ENCODE measurements around the gene PLEKHA7. TPM values are rescaled to one million over a fixed set of nuclear protein-coding genes. Genes with fewer than 3 reads are reported as not detected.
"Not testable (repeated sequence)": the region's sequence is repeated elsewhere in the genome, so short reads cannot be mapped to it uniquely, and the experiment has no call there.

The PLEKHA7 gene
- polyA plus RNA-seq, 6 donors from 2014 or later = 0.15 to 0.16 TPM; not detected in 4

DNA sequence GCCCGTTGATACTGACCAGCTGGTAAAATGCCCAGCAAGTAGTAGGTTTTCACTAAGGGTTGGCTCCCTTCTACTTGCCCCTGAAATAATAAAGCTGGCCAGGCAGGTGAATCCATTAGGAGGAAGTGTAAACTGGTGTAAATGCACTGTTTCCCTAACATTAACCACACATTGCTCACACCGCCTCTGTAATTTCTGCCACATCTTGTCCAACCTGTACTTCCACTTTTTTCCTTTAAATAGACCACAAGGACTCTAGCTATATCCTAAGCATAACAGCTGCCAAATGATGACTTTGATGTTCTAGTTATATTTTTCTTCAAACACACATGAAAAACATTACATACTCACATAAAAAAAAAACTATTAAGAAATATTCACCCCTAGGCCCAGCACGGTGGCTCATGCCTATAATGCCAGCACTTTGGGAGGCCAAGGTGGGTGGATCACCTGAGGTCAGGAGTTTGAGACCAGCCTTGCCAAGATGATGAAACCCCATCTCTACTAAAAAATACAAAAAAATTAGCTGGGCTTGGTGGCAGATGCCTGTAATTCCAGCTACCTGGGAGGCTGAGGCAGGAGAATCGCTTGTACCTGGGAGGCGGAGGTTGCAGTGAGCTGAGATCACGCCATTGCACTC is 95.6 kb downstream of the PLEKHA7 start:
- H3K4me1 Mint-ChIP-seq, H3K4me3 Mint-ChIP-seq, DNase-seq: not testable (repeated sequence)

DNA sequence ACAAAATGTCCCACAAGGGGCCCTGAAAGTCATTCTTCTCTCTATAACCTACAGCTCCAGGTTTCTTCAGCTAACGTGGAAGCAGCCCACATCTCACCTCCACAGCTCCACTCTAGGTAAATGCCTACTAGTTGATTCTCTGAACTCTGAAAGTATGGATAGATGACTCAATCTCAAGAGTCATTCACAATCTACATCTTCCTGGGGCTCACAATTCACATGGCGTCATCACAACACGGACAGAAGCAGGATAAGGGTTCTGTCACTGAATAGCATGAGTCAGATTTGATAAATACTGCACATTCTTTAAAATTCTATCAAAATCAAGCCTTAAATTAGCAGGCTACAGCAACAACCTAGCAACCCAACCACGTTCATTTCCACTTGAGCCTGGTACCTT is 96.3 kb downstream of the PLEKHA7 start:
- peaks cover 0 to 1% (median 0%) of the 10 kb centered on the region in 3 donors for H3K4me1 Mint-ChIP-seq
- no peak overlapping the region for H3K27ac Mint-ChIP-seq
- no peak overlapping the region for H3K4me3 Mint-ChIP-seq
- ATAC-seq (ENCODE audit: low read depth in 2 of 2) = no peak
- no peak for DNase-seq
- peaks cover 0 to 5% (median 0%) of the 10 kb centered on the region in 7 donors for H3K9me3 Mint-ChIP-seq
- H3K27me3 Mint-ChIP-seq = peaks cover 6 to 10% (median 6%) of the 10 kb centered on the region in 3 donors
- no peaks in the 10 kb centered on the region for H3K36me3 Mint-ChIP-seq

More for the DNA sequence above, 95.6 kb downstream of the PLEKHA7 start:
- H3K27ac Mint-ChIP-seq; H3K9me3 Mint-ChIP-seq; H3K36me3 Mint-ChIP-seq; ATAC-seq (ENCODE audit: low read depth in 2 of 2): not testable (repeated sequence)
- peaks cover 6 to 15% (median 14%) of the 10 kb centered on the region in 3 donors for H3K27me3 Mint-ChIP-seq

DNA sequence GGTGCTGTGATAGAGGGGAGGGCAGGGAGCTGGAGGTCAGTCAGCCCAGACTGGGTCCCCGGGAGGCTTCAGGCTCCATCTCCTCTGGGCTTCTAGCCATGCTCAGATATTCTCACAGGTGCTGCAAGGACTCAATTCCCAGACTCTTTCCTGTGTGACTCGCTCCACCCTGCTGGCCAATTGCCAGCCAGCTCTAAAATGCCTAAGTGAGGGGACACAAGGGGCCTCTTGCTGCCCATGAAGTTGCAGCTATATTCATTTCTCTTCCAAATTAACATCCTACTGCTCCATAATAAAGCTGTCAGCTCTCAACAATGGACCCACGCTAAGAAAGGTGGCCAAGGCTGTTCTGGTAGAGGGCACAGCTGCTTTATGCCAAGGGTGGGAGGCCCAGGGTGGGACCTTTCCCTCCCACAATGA is 101.5 kb downstream of the PLEKHA7 start:
- Mint-ChIP-seq H3K4me3 (no peak overlapping the region), H3K27me3 (no peaks in the 10 kb centered on the region), H3K4me1 (peaks cover 0 to 6% (median 0%) of the 10 kb centered on the region in 3 donors), H3K27ac (no peak overlapping the region), H3K9me3 (peaks cover 0 to 5% (median 0%) of the 10 kb centered on the region in 7 donors), H3K36me3 (no peaks in the 10 kb centered on the region)
- no peak for ATAC-seq (ENCODE audit: low read depth in 2 of 2)
- DNase-seq = no peak

DNA sequence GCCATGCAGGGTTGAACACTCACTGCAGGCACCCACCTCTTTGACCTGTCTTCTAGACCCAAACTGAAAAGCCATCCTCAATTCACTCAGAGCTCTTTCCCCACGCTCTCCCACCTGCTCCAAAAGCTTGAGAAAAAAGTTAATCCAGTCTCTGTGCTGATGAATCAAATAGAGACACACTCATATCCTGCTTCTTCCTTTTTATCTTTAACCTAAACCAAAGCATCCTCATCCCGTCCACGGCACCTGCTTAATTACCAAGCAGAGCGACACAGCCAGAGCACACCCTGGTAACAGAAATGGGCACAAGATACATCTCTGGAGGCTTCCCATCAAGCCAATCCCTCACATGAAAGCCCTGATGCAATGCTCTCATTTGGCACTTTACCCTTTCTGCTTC is 102.6 kb downstream of the PLEKHA7 start:
- Mint-ChIP-seq H3K9me3 (peaks cover 0 to 1% (median 0%) of the 10 kb centered on the region in 7 donors), H3K4me1 (peaks cover 0 to 6% (median 0%) of the 10 kb centered on the region in 3 donors), H3K4me3 (no peak overlapping the region), H3K27ac (no peak overlapping the region), H3K36me3 (no peaks in the 10 kb centered on the region), H3K27me3 (no peaks in the 10 kb centered on the region)
- ATAC-seq (ENCODE audit: low read depth in 2 of 2) = no peak
- no peak for DNase-seq

DNA sequence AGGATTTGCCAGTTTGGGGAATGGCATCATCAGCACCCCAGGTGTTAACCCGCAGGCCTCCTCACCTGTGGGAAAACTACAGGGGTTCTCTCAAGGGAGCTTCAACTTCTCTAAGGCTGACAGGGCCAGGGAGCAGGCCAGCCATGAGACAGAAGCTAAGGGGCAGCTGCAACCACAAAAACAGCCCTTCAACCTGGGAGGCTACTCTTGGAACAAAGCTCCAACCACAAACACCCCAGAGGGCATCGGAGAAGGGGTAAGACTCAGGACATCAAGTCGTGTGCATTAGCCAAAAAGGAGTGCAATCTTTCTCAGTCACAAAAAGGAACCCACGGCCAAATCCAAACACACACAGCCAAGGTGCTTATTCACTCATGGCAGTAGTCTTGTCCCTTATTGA is 103.0 kb downstream of the PLEKHA7 start:
- Mint-ChIP-seq H3K4me1 (peaks cover 0 to 6% (median 0%) of the 10 kb centered on the region in 3 donors), H3K27me3 (no peaks in the 10 kb centered on the region), H3K9me3 (peaks cover 0 to 1% (median 0%) of the 10 kb centered on the region in 7 donors), H3K27ac (peak overlapping the region in 2 of 6 donors; percentile 22 to 45), H3K36me3 (no peaks in the 10 kb centered on the region), H3K4me3 (no peak overlapping the region)
- ATAC-seq (ENCODE audit: low read depth in 2 of 2) = no peak
- no peak for DNase-seq

DNA sequence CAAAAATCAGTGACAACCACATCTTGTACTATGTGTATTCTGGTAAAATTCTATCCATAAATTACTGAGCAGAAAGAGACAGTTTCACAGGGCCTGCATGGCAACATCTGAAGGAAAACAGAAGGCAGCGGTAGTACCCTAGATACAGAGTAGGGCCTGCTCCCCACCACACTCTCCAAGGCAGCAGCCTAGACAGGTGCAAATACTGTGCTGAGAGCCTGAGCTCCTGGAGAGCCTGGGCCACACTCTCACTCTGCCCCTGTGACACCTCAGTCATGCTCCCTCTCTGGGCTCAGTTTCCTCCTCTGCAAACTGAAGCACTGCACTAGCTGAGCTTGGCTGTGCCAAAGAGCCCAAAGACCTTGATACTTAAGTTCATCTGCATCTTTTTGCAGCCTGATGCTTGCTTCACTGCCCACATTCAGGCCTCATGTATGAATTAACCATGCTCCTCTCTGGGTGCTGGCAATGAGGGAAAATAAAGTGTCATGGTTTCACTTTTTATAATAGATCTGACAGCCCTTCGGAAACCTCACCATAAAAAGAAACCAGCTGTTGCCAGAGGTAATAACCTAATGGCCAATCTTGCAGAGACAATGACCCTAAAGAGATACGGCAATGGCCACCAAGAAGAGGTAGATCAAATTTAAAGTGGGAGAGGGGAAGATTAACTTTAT is 104.7 kb downstream of the PLEKHA7 start:
- Mint-ChIP-seq H3K4me3 (no peak overlapping the region), H3K27me3 (no peaks in the 10 kb centered on the region), H3K27ac (no peak overlapping the region), H3K4me1 (peaks cover 0 to 6% (median 0%) of the 10 kb centered on the region in 3 donors), H3K36me3 (no peaks in the 10 kb centered on the region), H3K9me3 (no peaks in the 10 kb centered on the region)
- no peak for ATAC-seq (ENCODE audit: low read depth in 2 of 2)
- no peak for DNase-seq

DNA sequence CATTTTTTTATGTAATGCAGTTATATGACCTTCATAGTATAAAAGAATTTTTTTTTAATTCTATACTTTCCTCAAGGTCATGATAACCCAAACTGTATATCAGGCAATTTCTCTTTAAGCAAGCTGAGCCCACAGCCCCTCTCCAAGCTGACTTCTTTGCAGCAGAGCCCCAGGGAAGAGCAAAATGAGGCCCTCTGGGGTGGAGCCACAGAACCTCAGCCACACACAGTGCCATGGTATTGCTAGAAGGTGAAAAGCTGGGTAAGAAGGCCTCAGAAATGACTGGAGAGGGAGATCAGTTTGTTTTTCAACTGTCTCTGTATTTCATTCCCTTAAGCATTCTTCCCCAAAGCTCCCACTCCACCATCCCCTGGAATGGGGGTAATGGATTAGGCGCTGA is 108.8 kb downstream of the PLEKHA7 start:
- ATAC-seq (ENCODE audit: low read depth in 2 of 2) (no peak), DNase-seq (no peak)
- Mint-ChIP-seq H3K4me3 (no peak overlapping the region), H3K36me3 (no peaks in the 10 kb centered on the region), H3K4me1 (peaks cover 24 to 31% (median 25%) of the 10 kb centered on the region in 3 donors), H3K27me3 (no peaks in the 10 kb centered on the region), H3K27ac (peak overlapping the region in 1 of 6 donors; percentile 60), H3K9me3 (no peaks in the 10 kb centered on the region)

DNA sequence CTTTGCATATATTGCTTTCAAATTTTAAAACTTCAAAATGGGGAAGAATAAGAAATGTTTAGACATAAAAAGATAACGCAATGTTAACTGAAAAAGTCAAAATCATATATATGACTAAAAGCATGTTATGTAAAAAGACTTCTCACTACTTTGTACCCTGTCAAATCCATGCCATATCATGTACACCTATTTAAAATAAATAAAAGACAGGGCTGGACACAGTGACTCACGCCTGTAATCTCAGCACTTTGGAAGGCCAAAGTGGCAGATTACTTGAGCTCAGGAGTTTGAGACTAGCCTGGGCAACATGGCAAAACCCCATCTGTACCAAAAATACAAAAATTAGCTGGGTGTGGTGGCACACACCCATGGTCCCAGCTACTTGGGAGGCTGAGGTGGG is 109.5 kb downstream of the PLEKHA7 start:
- H3K27me3 Mint-ChIP-seq; H3K4me3 Mint-ChIP-seq; DNase-seq; H3K36me3 Mint-ChIP-seq; H3K9me3 Mint-ChIP-seq; H3K27ac Mint-ChIP-seq; ATAC-seq (ENCODE audit: low read depth in 2 of 2): not testable (repeated sequence)
- H3K4me1 Mint-ChIP-seq = peaks cover 24 to 31% (median 25%) of the 10 kb centered on the region in 3 donors

DNA sequence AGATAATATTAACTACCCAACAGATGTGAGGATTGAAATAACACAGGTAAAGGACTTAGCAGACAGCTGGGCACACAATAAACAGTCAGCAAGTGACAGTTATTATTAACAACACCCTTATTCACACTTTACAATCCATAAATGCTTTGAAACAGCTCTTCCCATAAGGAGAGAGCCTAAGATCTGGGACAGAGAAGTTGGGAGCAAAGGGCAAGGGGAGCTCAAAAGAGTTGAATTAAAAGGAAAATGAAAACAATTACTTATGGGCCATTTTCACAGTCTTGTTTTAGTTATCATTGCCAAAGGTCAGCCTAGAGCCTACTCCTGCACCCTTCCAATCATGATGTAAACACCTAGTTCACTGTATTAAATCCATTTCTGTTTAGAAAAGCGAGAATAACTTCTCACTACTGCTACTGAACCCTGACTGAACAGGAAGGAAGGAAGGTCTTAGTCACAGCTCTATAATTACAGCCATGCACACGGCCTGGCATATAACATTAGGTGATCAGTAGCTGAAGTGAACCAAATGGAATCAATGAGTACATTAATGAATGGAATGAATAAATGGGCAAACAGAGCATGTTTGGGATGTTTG is 111.3 kb downstream of the PLEKHA7 start:
- no peak for DNase-seq
- Mint-ChIP-seq H3K4me1 (peaks cover 24 to 27% (median 25%) of the 10 kb centered on the region in 3 donors), H3K4me3 (peak overlapping the region in 4 of 8 donors; percentile 6 to 39 (median 15)), H3K9me3 (no peaks in the 10 kb centered on the region), H3K27me3 (no peaks in the 10 kb centered on the region), H3K36me3 (no peaks in the 10 kb centered on the region), H3K27ac (peak overlapping the region in 3 of 6 donors; percentile 19 to 55 (median 26))
- peak; percentile 47 to 52 for ATAC-seq (ENCODE audit: low read depth in 2 of 2)

DNA sequence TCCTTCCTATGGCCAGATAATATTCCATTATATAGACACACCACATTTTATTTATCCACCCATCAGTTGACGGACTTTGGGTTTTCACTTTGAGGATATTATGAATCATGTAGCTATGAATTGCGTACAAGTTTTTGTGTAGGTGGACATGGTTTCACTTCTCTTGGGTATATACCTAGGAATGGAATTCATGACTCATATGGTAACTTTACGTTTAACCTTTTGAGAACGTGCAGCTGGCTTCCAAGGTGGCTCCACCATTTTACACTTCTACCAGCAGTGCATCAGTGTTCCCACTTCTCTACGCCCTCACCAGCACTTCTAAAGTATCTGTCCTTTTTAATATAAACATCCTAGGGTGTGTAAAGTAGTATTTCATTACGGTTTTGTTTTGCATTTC is 112.0 kb downstream of the PLEKHA7 start:
- Mint-ChIP-seq H3K27ac (peak overlapping the region in 2 of 6 donors; percentile 4 to 19), H3K4me3 (peak overlapping the region in 2 of 8 donors; percentile 23 to 39), H3K27me3 (no peaks in the 10 kb centered on the region), H3K36me3 (no peaks in the 10 kb centered on the region), H3K4me1 (peaks cover 24 to 34% (median 25%) of the 10 kb centered on the region in 3 donors), H3K9me3 (no peaks in the 10 kb centered on the region)
- peak; percentile 6 for DNase-seq
- ATAC-seq (ENCODE audit: low read depth in 2 of 2) = peak; percentile 25 to 41

DNA sequence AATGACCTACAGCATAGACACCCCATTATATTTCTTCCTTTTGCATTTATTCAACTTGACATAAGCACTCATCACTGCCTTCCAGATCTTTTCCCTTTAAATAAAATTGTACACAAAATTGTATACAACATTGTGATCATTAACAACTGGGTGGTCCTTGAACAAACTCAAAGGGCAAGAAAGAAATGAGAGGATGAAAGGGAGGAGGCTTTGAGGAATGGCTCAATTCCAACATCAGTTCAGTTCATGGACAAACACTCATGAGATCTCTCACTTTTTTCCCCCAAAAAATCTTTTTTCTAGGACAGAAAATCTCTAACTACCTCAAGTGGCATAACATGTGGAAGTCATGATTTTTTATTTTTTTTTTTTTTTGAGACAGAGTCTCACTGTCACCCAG is 113.7 kb downstream of the PLEKHA7 start:
- DNase-seq (no peak), ATAC-seq (ENCODE audit: low read depth in 2 of 2) (no peak)
- peaks cover 0 to 10% (median 4%) of the 10 kb centered on the region in 3 donors for H3K27me3 Mint-ChIP-seq
- H3K9me3 Mint-ChIP-seq = no peaks in the 10 kb centered on the region
- H3K36me3 Mint-ChIP-seq = no peaks in the 10 kb centered on the region
- H3K27ac Mint-ChIP-seq = no peak overlapping the region
- H3K4me1 Mint-ChIP-seq = peaks cover 24 to 36% (median 25%) of the 10 kb centered on the region in 3 donors
- H3K4me3 Mint-ChIP-seq = no peak overlapping the region

DNA sequence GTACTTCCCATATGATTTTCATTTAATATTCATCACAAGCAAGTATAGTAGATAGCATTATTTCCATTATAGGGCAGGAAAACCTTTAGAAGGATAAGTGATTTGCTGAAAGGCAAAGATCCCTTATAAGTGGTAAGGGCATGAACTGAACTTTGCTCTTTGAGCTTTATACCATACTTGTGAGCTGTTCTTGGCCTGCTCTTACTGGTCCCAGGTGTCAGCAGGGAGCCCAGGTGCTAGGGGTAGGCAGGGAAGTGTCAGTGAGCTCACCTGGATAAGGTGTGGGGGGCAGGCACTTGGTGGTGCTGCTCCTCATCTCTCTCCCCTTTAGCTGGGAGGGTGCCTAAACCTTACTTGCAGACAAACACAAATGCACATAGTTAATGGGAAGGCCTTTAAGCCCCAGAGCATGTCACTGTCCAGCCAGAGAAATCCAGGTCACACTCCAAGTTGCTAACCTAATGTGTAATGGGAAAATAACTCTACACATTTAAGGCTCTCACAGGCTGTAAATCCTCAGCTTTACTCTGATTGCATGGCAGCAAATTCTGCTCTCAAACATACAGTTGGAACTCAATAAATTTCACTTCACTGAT is 114.4 kb downstream of the PLEKHA7 start:
- H3K4me3 Mint-ChIP-seq = no peak overlapping the region
- ATAC-seq (ENCODE audit: low read depth in 2 of 2) = no peak
- no peaks in the 10 kb centered on the region for H3K36me3 Mint-ChIP-seq
- no peak overlapping the region for H3K27ac Mint-ChIP-seq
- no peak for DNase-seq
- no peaks in the 10 kb centered on the region for H3K9me3 Mint-ChIP-seq
- peaks cover 0 to 10% (median 4%) of the 10 kb centered on the region in 3 donors for H3K27me3 Mint-ChIP-seq
- H3K4me1 Mint-ChIP-seq = peaks cover 24 to 36% (median 25%) of the 10 kb centered on the region in 3 donors

DNA sequence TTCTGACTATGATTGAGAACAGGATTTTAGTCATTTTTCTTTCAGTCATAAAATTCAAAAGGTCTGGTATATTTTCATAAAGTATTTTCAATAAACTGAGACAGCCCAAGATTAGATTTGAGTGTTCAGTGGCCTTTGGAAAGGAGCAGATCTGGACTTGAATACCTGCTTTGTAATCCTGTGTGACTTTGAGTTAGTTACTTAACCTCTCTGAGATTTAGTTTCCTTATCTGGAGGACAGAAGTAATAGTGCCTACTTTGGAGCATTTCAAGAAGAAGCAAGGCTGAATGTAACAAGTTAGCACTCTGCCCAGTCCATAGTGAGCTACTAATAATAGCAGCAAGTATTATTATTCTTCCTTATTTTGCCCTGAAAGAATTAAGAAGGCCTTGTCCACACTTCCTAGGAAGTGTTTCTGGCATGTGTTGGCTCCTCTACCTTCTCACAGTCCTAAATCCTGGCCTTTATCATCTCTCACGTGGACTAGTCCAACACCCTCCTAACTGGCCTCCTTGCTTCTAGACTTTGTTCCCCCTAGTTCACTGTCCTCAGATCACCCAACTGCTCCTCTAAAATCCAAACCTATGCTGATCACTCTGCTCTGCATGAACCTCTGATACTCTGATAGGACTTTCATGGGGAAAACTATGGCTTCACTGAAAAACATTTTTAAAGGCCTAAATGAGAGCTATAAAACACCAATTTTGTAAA is 115.8 kb downstream of the PLEKHA7 start:
- Mint-ChIP-seq H3K4me1 (peaks cover 17 to 29% (median 17%) of the 10 kb centered on the region in 3 donors), H3K36me3 (no peaks in the 10 kb centered on the region), H3K27ac (peak overlapping the region in 2 of 6 donors; percentile 0 to 10), H3K9me3 (no peaks in the 10 kb centered on the region), H3K27me3 (peaks cover 0 to 10% (median 4%) of the 10 kb centered on the region in 3 donors), H3K4me3 (no peak overlapping the region)
- no peak for DNase-seq
- ATAC-seq (ENCODE audit: low read depth in 2 of 2) = no peak
